HCT116 (cell line): ENCODE data around the gene FAIM2. TPM values are rescaled to one million over a fixed set of nuclear protein-coding genes. Genes with fewer than 3 reads are reported as not detected.

Experiments
- ATAC-seq: fragments of 200-7000 bp; cut with Tn5 transposase; 2 replicates; pipeline ENCODE4 v1.9.1; 2020; ENCODE audit warnings: mild to moderate bottlenecking, moderate library complexity
- BruUV-seq: library from RNA; stranded (reverse); fragments of 400-500 nt; replicated peaks from 2 replicates; lab custom pipeline; 2021; lab: Mats Ljungman, UMichigan
- CTCF ChIA-PET: fragments of 300-600 bp; sonication (Branson Sonifier 250); formaldehyde crosslinking; loops from one replicate; lab custom pipeline; 2021; ENCODE audit warnings: antibody characterized with exemption; lab: Charles Lee
- POLR2A ChIA-PET: fragments of 300-600, 350-600 bp; sonication (Branson Sonifier 250); formaldehyde crosslinking; loops from one replicate; lab custom pipeline; 2021; ENCODE audit warnings: antibody characterized with exemption; lab: Charles Lee
- RAD21 ChIA-PET, 2 experiments: fragments of 300-600 bp; sonication (Branson Sonifier 250); formaldehyde crosslinking; loops; one replicate each; lab custom pipeline; 2023; ENCODE audit warnings: low total read pairs in 2 of 2; ENCODE audit not compliant: uncharacterized antibody in 2 of 2, unreplicated experiment in 2 of 2, low non-redundant PET in 1 of 2; lab: Charles Lee
- DNase-seq: peaks from one replicate; pipeline ENCODE4 v3.0.0-alpha.2; 2010; ENCODE audit warnings: low read depth, low spot score
- H2AFZ ChIP-seq: fragments of 200-600 bp; shearing (Covaris generic), sonication (generic); 2 replicates; pipeline ENCODE4 v1.6.1; 2017; ENCODE audit warnings: low read depth, mixed run types, mixed read lengths, antibody characterized with exemption, low read length; ENCODE audit not compliant: poor library complexity, severe bottlenecking
- H3K27ac ChIP-seq: 2 replicates; pipeline ENCODE4 v1.5.1; 2012; ENCODE audit warnings: low read depth, low read length
- H3K27me3 ChIP-seq: fragments of 200-600 bp; sonication (generic); 2 replicates; pipeline ENCODE4 v1.6.1; 2016; ENCODE audit warnings: mixed run types, low read length, mixed read lengths; ENCODE audit not compliant: insufficient read depth
- H3K36me3 ChIP-seq, 2 experiments: fragments of 200-500 bp in 1 of 2; fragments of 200-600 bp in 1 of 2; sonication (Bioruptor generic) in 1 of 2; sonication (generic) in 1 of 2; 2 replicates each; pipeline versions ENCODE4 v1.5.1 to v1.6.1; 2014 to 2016; ENCODE audit warnings: low read length in 2 of 2, inconsistent platforms in 1 of 2, mixed read lengths in 1 of 2, mixed run types in 1 of 2; ENCODE audit not compliant: insufficient read depth in 2 of 2, control insufficient read depth in 1 of 2
- H3K4me1 ChIP-seq, 2 experiments: fragments of 200-600 bp in 1 of 2; sonication (generic) in 1 of 2; 2 replicates each; pipeline versions ENCODE4 v1.5.1 to v1.6.1; 2012 to 2017; ENCODE audit warnings: low read length in 2 of 2, inconsistent platforms in 1 of 2, mild to moderate bottlenecking in 1 of 2, mixed read lengths in 1 of 2, mixed run types in 1 of 2, moderate library complexity in 1 of 2; ENCODE audit not compliant: insufficient read depth in 2 of 2, control insufficient read depth in 1 of 2
- H3K4me2 ChIP-seq: fragments of 200-600 bp; sonication (generic); 2 replicates; pipeline ENCODE4 v1.6.1; 2017; ENCODE audit warnings: mixed run types, low read length, mixed read lengths
- H3K4me3 ChIP-seq, 2 experiments: fragments of 200-600 bp in 1 of 2; sonication (generic) in 1 of 2; replicated peaks in 1 of 2; 2 replicates each; pipeline ENCODE4 v1.5.1; 2011 to 2016; ENCODE audit warnings: low read length in 2 of 2, control low read depth in 1 of 2, low read depth in 1 of 2, mild to moderate bottlenecking in 1 of 2, mixed read lengths in 1 of 2, mixed run types in 1 of 2
- H3K79me2 ChIP-seq: fragments of 200-600 bp; sonication (generic); 2 replicates; pipeline ENCODE4 v1.6.1; 2017; ENCODE audit warnings: mild to moderate bottlenecking, mixed run types, low read length, moderate library complexity, mixed read lengths; ENCODE audit not compliant: insufficient read depth
- H3K9ac ChIP-seq: fragments of 200-600 bp; sonication (generic); 2 replicates; pipeline ENCODE4 v1.6.1; 2016; ENCODE audit warnings: low read length, mixed read lengths
- H3K9me2 ChIP-seq: fragments of 200-600 bp; sonication (generic), shearing (Covaris generic); 2 replicates; pipeline ENCODE4 v1.6.1; 2017; ENCODE audit warnings: mixed run types, mild to moderate bottlenecking, moderate library complexity; ENCODE audit not compliant: insufficient read depth
- H3K9me3 ChIP-seq, 2 experiments: fragments of 200-500 bp in 1 of 2; fragments of 200-600 bp in 1 of 2; sonication (Bioruptor generic) in 1 of 2; sonication (generic) in 1 of 2; 2 replicates each; pipeline ENCODE4 v1.6.1; 2014 to 2017; ENCODE audit warnings: low read length in 2 of 2, mixed read lengths in 2 of 2, inconsistent platforms in 1 of 2, low read depth in 1 of 2, mild to moderate bottlenecking in 1 of 2, mixed run types in 1 of 2, moderate library complexity in 1 of 2; ENCODE audit not compliant: control insufficient read depth in 1 of 2, insufficient read depth in 1 of 2
- H4K20me1 ChIP-seq: fragments of 200-600 bp; sonication (generic), shearing (Covaris generic); 2 replicates; pipeline ENCODE4 v1.6.1; 2017; ENCODE audit warnings: mixed run types, mild to moderate bottlenecking, moderate library complexity; ENCODE audit not compliant: insufficient read depth
- ATF3 ChIP-seq: IDR thresholded peaks from 2 replicates; pipeline ENCODE4 v1.6.1; 2012
- CBX3 ChIP-seq: IDR thresholded peaks from 2 replicates; pipeline ENCODE4 v1.6.1; 2012; ENCODE audit warnings: low read depth
- CEBPB ChIP-seq: IDR thresholded peaks from 2 replicates; pipeline ENCODE4 v1.6.1; 2012; ENCODE audit warnings: low read depth
- CTCF ChIP-seq, 3 experiments: fragments of 200-600 bp in 1 of 3; sonication (generic) in 1 of 3; IDR thresholded peaks in 2 of 3; conservative IDR thresholded peaks in 1 of 3; 2 replicates each; pipeline ENCODE4 v1.5.1; 2012 to 2017; ENCODE audit warnings: low read depth in 2 of 3, low read length in 2 of 3, antibody characterized with exemption in 1 of 3, borderline replicate concordance in 1 of 3, control low read depth in 1 of 3, mild to moderate bottlenecking in 1 of 3, mixed read lengths in 1 of 3, mixed run types in 1 of 3, moderate library complexity in 1 of 3; ENCODE audit not compliant: insufficient read depth in 1 of 3
- EGR1 ChIP-seq: IDR thresholded peaks from 2 replicates; pipeline ENCODE4 v1.6.1; 2012; ENCODE audit warnings: low read depth
- EZH2 ChIP-seq: fragments of 200-600 bp; sonication (generic); IDR thresholded peaks from 2 replicates; pipeline ENCODE4 v1.6.1; 2017; ENCODE audit warnings: antibody characterized with exemption, mixed run types
- EZH2phosphoT487 ChIP-seq: fragments of 200-600 bp; IDR thresholded peaks from 2 replicates; pipeline ENCODE4 v1.6.1; 2018; ENCODE audit warnings: antibody characterized with exemption, borderline replicate concordance
- FOSL1 ChIP-seq: IDR thresholded peaks from 2 replicates; pipeline ENCODE4 v1.6.1; 2012; ENCODE audit warnings: low read depth
- JUND ChIP-seq: IDR thresholded peaks from 2 replicates; pipeline ENCODE4 v1.6.1; 2012
- MAX ChIP-seq: IDR thresholded peaks from 2 replicates; pipeline ENCODE4 v1.6.1; 2012
- POLR2A ChIP-seq: IDR thresholded peaks from 2 replicates; pipeline ENCODE4 v1.7.0; 2011; ENCODE audit warnings: borderline replicate concordance; ENCODE audit not compliant: insufficient read depth, insufficient read length; ENCODE audit errors: extremely low read depth
- POLR2AphosphoS5 ChIP-seq: IDR thresholded peaks from 2 replicates; pipeline ENCODE4 v1.6.1; 2011; ENCODE audit warnings: mild to moderate bottlenecking, low read depth, low read length, moderate library complexity
- RAD21 ChIP-seq: IDR thresholded peaks from 2 replicates; pipeline ENCODE4 v1.6.1; 2012; ENCODE audit warnings: low read depth, mild to moderate bottlenecking
- REST ChIP-seq: IDR thresholded peaks from 2 replicates; pipeline ENCODE4 v1.6.1; 2012; ENCODE audit warnings: low read depth
- SIN3A ChIP-seq: IDR thresholded peaks from 2 replicates; pipeline ENCODE4 v1.6.1; 2012; ENCODE audit warnings: low read depth
- SP1 ChIP-seq: IDR thresholded peaks from 2 replicates; pipeline ENCODE4 v1.6.1; 2012; ENCODE audit warnings: low read depth
- SRF ChIP-seq: IDR thresholded peaks from 2 replicates; pipeline ENCODE4 v1.6.1; 2012; ENCODE audit warnings: low read depth
- TCF7L2 ChIP-seq: IDR thresholded peaks from 2 replicates; pipeline ENCODE4 v1.7.0; 2011; ENCODE audit warnings: borderline replicate concordance, inconsistent platforms; ENCODE audit not compliant: insufficient read depth, insufficient read length; ENCODE audit errors: extremely low read depth
- YY1 ChIP-seq: IDR thresholded peaks from 2 replicates; pipeline ENCODE4 v1.6.1; 2011; ENCODE audit warnings: low read length, low read depth, moderate library complexity, mild to moderate bottlenecking; ENCODE audit not compliant: insufficient replicate concordance; ENCODE audit errors: extremely low read depth
- intact Hi-C: fragments of 100-400 bp; cut with micrococcal nuclease; formaldehyde crosslinking; loops from 2 replicates; pipeline ENCODE4 v1.10.0; 2022
- total RNA-seq: library from RNA; stranded (reverse); gene quantifications from one replicate; pipeline ENCODE4 v1.2.1, GENCODE V29; 2021; ENCODE audit not compliant: unreplicated experiment

Gene FAIM2
- total RNA-seq, 1 experiment from 2014 or later, result not detected

- intact Hi-C loops, result no loop called here
- Histone ChIP-seq H3K79me2 (no peaks in the 10 kb centered on the region), H3K9me2 (no peaks in the 10 kb centered on the region), H4K20me1 (no peaks in the 10 kb centered on the region), H3K9ac (no peak overlapping the region), H3K27ac (no peak overlapping the region), H3K27me3 (no peaks in the 10 kb centered on the region; the same call in 1 of the 2 replicates), H2AFZ (no peak overlapping the region), H3K4me3 (no peak overlapping the region), H3K4me1 (no peaks in the 10 kb centered on the region)
- CTCF ChIA-PET, result no interaction called here
- POLR2A ChIA-PET, result no interaction called here
- RAD21 ChIA-PET, result no interaction called here
- ATAC-seq (no peak), DNase-seq (no peak)
- no peak for TF ChIP-seq SIN3A
- TF ChIP-seq EZH2phosphoT487, result no peak
- TF ChIP-seq SRF, result no peak
- no peak for TF ChIP-seq POLR2A
- TF ChIP-seq MAX, result no peak
- no peak for TF ChIP-seq CEBPB
- no peak for TF ChIP-seq FOSL1
- no peak for TF ChIP-seq RAD21
- TF ChIP-seq REST, result no peak
- TF ChIP-seq EGR1, result no peak
- no peak for TF ChIP-seq CBX3
- no peak for TF ChIP-seq SP1
- TF ChIP-seq YY1, result no peak
- TF ChIP-seq JUND, result no peak
- no peak for TF ChIP-seq TCF7L2
- no peak for TF ChIP-seq POLR2AphosphoS5
- TF ChIP-seq ATF3, result no peak
- TF ChIP-seq EZH2, result no peak
- TF ChIP-seq CTCF (IDR thresholded peaks at IDR 0.05 in 2 of 3, conservative IDR thresholded peaks at IDR 0.05 in 1 of 3; ENCODE audit: borderline replicate concordance in 1 of 3, insufficient read depth in 1 of 3, low read depth in 2 of 3, low read length in 2 of 3), result no peak
- TF ChIP-seq, all 23 proteins: peak for 0
- Histone ChIP-seq H3K4me2 (no peak overlapping the region), H3K9me3 (no peaks in the 10 kb centered on the region), H3K36me3 (no peaks in the 10 kb centered on the region)
- no TSS peak for BruUV-seq
Measured at GRCh38 chr12:49903351-49903699, 375 bp downstream of the FAIM2 start.
